Bronchial epithelial cell (primary cell): Measurements from ENCODE around the gene CERS3. TPM values are rescaled to one million over a fixed set of nuclear protein-coding genes. Genes with fewer than 3 reads are reported as not detected.

ENCODE experiments used
- DNase-seq: peaks from one replicate; pipeline ENCODE4 v3.0.0-alpha.2; 2010; ENCODE audit warnings: low read depth
- FAIRE-seq: peaks from 2 replicates; lab custom pipeline; 2011; peaks lifted over from hg19 to GRCh38; lab: Jason Lieb, UNC
- H3K27me3 ChIP-seq: 2 replicates; pipeline ENCODE4 v1.5.1; 2011; ENCODE audit warnings: low read length; ENCODE audit not compliant: control insufficient read depth, insufficient read depth
- H3K36me3 ChIP-seq: 2 replicates; pipeline ENCODE4 v1.5.1; 2011; ENCODE audit warnings: low read length; ENCODE audit not compliant: control insufficient read depth, insufficient read depth
- H3K4me3 ChIP-seq: 2 replicates; pipeline ENCODE4 v1.5.1; 2011; ENCODE audit warnings: mild to moderate bottlenecking, low read depth, low read length, control low read depth
- total RNA-seq: library from RNA; depleted of rRNA; stranded (reverse); fragments of >200 nt; gene quantifications from 2 replicates; pipeline ENCODE4 v1.2.1, GENCODE V29; 2014
- TF ChIP-seq, protein P1 (sequence below): IDR thresholded peaks from 2 replicates; pipeline ENCODE4 v1.5.1; 2011; ENCODE audit warnings: mild to moderate bottlenecking, moderate library complexity, low read length, control low read depth, inconsistent platforms; ENCODE audit not compliant: insufficient read depth, severe bottlenecking

Gene CERS3
- total RNA-seq, 1 donor from 2014 or later: 4.7 TPM

DNA sequence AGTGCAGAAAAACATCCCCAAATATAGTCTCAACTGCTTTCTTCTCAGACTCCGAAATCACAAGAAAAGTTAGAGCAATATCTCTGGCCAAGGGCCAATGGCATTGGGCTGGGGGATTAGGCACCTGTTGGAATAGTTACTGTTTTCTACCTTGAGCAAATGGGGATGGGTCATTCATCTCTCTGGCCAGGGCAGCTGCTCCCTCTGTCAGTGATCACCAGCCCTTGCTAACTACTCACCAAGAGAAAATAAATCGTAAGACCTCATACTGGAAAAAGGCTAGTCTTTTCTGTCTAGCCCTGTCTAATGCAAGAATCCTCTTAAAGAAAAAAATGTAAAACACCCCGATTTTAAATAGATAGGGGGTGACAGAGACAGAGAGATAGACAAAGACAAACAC, 10.9 kb downstream of the CERS3 start:
- FAIRE-seq (no peak), DNase-seq (no peak)
- H3K27me3 ChIP-seq: no peaks in the 10 kb centered on the region
- no peaks in the 10 kb centered on the region for H3K36me3 ChIP-seq
- H3K4me3 ChIP-seq: no peak overlapping the region
- TF ChIP-seq, protein P1, sequence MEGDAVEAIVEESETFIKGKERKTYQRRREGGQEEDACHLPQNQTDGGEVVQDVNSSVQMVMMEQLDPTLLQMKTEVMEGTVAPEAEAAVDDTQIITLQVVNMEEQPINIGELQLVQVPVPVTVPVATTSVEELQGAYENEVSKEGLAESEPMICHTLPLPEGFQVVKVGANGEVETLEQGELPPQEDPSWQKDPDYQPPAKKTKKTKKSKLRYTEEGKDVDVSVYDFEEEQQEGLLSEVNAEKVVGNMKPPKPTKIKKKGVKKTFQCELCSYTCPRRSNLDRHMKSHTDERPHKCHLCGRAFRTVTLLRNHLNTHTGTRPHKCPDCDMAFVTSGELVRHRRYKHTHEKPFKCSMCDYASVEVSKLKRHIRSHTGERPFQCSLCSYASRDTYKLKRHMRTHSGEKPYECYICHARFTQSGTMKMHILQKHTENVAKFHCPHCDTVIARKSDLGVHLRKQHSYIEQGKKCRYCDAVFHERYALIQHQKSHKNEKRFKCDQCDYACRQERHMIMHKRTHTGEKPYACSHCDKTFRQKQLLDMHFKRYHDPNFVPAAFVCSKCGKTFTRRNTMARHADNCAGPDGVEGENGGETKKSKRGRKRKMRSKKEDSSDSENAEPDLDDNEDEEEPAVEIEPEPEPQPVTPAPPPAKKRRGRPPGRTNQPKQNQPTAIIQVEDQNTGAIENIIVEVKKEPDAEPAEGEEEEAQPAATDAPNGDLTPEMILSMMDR: no peak

DNA sequence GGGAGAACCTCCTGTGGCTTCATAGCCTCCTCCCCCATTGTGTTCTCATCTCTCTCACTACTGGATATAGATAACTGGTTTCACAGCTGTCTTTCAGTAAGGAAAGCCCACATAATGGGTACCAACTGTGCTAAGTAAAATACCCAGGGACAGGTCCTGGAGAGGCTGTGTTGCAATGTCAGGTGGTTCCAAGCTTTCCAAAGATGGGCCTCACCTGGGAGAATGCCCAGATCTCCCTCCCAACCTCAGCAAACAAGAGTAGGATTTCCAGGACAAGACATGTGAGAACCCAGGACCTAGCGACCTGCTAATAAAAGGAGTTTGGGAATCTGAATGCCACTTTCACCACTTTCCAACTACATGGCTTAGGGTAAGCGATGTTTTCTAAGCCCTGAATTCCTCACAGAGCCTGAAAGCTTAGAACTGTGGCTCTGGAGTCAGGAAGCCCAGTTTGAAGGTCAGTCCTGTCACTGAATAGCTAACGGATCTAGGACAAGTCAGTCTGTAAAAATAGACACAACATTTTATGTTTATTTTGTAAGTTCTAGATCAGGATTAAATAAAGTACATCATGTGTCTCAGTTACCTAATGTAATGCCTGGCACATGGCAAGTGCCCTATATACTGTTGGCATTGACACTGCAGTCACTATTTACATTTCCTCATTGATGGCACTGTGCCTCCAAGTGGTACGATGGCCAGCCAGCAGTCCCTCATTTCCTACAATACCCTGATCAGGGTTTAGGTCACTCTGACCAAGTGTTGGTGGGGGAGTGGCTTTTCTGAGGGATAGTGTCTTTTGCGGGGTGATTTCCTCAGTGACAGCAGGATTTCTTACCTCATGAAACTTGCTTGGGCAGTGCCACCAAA, 11.9 kb downstream of the CERS3 start:
- DNase-seq (no peak), FAIRE-seq (peak; percentile 36)
- no peaks in the 10 kb centered on the region for H3K27me3 ChIP-seq
- no peaks in the 10 kb centered on the region for H3K36me3 ChIP-seq
- H3K4me3 ChIP-seq: no peak overlapping the region
- TF ChIP-seq, protein P1: no peak

DNA sequence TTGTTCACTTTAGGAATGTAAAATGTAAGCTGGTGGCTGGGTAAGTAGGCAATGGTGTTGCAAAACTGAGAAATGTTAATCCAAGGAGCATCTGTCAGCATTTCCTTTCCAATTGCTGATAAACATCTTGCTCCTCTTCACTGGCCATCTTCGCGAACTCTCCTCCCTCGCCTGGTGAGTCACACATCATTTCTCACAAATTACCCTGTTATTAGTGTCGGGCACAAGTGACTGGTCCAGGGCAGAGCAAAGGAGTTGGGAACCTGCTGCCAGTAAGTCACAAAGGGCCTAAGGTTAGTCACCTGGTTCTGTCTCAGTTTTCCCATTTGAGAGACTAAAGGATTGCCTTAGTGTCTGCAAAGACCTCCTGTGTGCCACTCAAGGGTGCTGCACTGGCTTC, 13.0 kb downstream of the CERS3 start:
- Histone ChIP-seq H3K36me3 (no peaks in the 10 kb centered on the region), H3K27me3 (no peaks in the 10 kb centered on the region), H3K4me3 (no peak overlapping the region)
- no peak for DNase-seq
- FAIRE-seq: peak; percentile 83
- TF ChIP-seq, protein P1: no peak

DNA sequence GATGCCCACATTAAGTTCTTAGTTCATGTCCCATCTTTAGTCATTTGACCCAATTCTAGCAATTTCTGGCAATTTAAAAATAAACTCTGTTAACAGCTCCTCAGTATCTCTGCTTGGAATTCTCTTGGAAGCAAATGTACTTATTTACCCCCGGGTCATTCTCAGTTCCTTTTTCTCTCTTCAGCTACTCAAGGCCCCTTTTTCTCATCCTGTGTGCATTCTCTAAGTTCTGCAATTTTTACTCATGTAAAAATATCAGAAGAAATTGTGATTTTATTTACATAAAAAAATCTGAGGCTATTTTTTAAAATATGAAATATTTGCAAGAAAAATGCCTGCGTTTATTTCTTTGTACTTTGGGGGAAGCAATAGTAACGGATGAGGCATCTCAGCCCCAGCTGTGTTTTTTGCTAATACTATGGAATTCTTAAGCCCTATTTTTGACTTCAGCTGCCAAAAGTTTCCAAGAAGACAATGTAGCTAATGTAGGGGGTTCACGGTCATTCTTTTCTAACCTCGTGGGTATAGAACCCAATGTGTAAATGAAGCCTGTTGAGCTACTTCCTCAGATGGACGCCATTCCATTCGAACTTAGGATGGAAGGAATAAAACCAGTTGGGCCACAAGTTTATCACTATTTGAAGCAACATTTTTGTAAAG, 20.0 kb downstream of the CERS3 start:
- DNase-seq (no peak), FAIRE-seq (no peak)
- no peak overlapping the region for H3K4me3 ChIP-seq
- H3K27me3 ChIP-seq: no peaks in the 10 kb centered on the region
- H3K36me3 ChIP-seq: no peaks in the 10 kb centered on the region
- TF ChIP-seq, protein P1: no peak

DNA sequence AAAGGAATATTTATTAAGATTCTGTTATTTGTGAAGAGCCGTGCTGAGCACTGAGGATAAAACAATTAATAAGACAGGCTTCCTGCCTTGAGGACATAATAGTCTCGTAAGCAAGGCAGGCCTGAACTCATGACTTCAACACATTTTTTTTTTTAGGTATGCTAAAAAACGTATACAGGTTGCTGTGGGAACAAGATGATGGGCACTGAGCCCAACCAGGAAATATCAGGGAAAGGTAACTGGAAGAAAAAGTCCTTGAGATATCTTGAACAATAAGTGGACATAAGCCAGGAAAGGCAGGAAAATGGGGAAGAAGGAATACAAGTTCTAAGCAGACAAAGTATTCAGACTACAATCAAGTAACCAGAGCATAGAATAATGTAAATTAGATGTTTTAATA, 26.1 kb downstream of the CERS3 start:
- H3K4me3 ChIP-seq: no peak overlapping the region
- no peaks in the 10 kb centered on the region for H3K36me3 ChIP-seq
- FAIRE-seq (no peak), DNase-seq (peak; percentile 40)
- no peaks in the 10 kb centered on the region for H3K27me3 ChIP-seq
- TF ChIP-seq, protein P1: no peak
